Skeletal muscle cell (primary cell): Measurements from ENCODE around the gene SREBF2.
"Not testable (repeated sequence)": the region's sequence is repeated elsewhere in the genome, so short reads cannot be mapped to it uniquely, and the experiment has no call there.

Source experiments
- DNase-seq: peaks from one replicate; pipeline ENCODE4 v3.0.0-alpha.2; 2010; ENCODE audit warnings: low read depth
- H3K4me3 ChIP-seq: 2 replicates; pipeline ENCODE4 v1.5.1; 2011; ENCODE audit warnings: low read depth, mild to moderate bottlenecking, control low read depth, low read length, moderate library complexity

The SREBF2 gene

GRCh38 chr22:41932353-41932752, 99.4 kb downstream of the SREBF2 start:
- no peak overlapping the region for H3K4me3 ChIP-seq
- DNase-seq = no peak

GRCh38 chr22:41933411-41934177, 100.7 kb downstream of the SREBF2 start:
- DNase-seq = no peak

GRCh38 chr22:41934284-41935014, 101.5 kb downstream of the SREBF2 start:
- no peak for DNase-seq
- no peak overlapping the region for H3K4me3 ChIP-seq

More at GRCh38 chr22:41933411-41934177, 100.7 kb downstream of the SREBF2 start:
- H3K4me3 ChIP-seq = no peak overlapping the region

- no peak overlapping the region for H3K4me3 ChIP-seq
- DNase-seq = no peak
Measured at GRCh38 chr22:41935015-41935351, 102.1 kb downstream of the SREBF2 start.

- H3K4me3 ChIP-seq = no peak overlapping the region
- no peak for DNase-seq
Measured at GRCh38 chr22:41935509-41935908, 102.6 kb downstream of the SREBF2 start.

GRCh38 chr22:41936894-41937169, 103.9 kb downstream of the SREBF2 start:
- no peak overlapping the region for H3K4me3 ChIP-seq
- DNase-seq = no peak

- no peak overlapping the region for H3K4me3 ChIP-seq
- DNase-seq = no peak
Measured at GRCh38 chr22:41939981-41940831, 107.3 kb downstream of the SREBF2 start.

- no peak overlapping the region for H3K4me3 ChIP-seq
- peak; percentile 88 for DNase-seq
Measured at GRCh38 chr22:41940832-41941765, 108.2 kb downstream of the SREBF2 start.

GRCh38 chr22:41943661-41944209, 110.8 kb downstream of the SREBF2 start:
- no peak for DNase-seq
- H3K4me3 ChIP-seq = no peak overlapping the region

GRCh38 chr22:41946629-41947423, 113.9 kb downstream of the SREBF2 start, which contains the start of gene CENPM:
TSS of gene CENPM (minus strand) at chr22:41947152. CDS start at chr22:41947076, 76 bp downstream.
- peak within 1 kb of the TSS; percentile 82 for H3K4me3 ChIP-seq
- DNase-seq = peak; percentile 76

GRCh38 chr22:41947424-41948080, 114.6 kb downstream of the SREBF2 start:
- H3K4me3 ChIP-seq = peak overlapping the region; percentile 82
- no peak for DNase-seq

GRCh38 chr22:41948142-41948541, 115.2 kb downstream of the SREBF2 start:
- no peak for DNase-seq

GRCh38 chr22:41948928-41949296, 116.0 kb downstream of the SREBF2 start:
- DNase-seq = not testable (repeated sequence)

More at GRCh38 chr22:41948142-41948541, 115.2 kb downstream of the SREBF2 start:
- H3K4me3 ChIP-seq = no peak overlapping the region

GRCh38 chr22:41949297-41949965, 116.5 kb downstream of the SREBF2 start:
- H3K4me3 ChIP-seq = no peak overlapping the region
- no peak for DNase-seq

More at GRCh38 chr22:41948928-41949296, 116.0 kb downstream of the SREBF2 start:
- not testable (repeated sequence) for H3K4me3 ChIP-seq

GRCh38 chr22:41951898-41952474, 119.1 kb downstream of the SREBF2 start, which contains the start of gene SMIM45:
TSS of gene SMIM45 (plus strand) at chr22:41952150.
- no peak for DNase-seq
- H3K4me3 ChIP-seq = no peak within 1 kb of the TSS

- H3K4me3 ChIP-seq = no peak overlapping the region
- no peak for DNase-seq
Measured at GRCh38 chr22:41952713-41953112, 119.8 kb downstream of the SREBF2 start.
